ENCODE data around the gene RNASEH2C. TPM values are rescaled to one million over a fixed set of nuclear protein-coding genes. Genes with fewer than 3 reads are reported as not detected.

The RNASEH2C gene
- total RNA-seq, 1 donor from 2014 or later = 44.4 TPM

DNA sequence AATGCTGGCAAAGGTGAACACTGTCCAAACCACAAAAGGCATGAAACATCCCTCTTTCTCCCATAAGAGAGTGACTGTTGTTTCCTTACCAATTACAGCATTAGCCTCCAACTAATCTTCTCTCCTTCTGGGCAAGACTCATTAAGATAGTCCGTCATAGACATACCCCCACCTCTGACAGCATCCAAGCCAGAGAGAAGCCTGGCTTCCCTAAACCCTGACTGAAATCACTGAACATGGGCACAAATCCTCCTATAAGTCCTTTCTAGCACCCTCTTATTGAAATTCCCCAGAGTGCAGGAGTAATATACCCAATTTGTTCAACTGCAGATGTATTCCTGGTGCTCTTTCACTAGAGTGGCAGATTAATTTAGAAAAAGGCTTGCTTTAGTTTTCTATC is 1.7 kb upstream of the RNASEH2C start:
- no peak overlapping the region for H3K4me3 ChIP-seq
- H3K9me3 ChIP-seq = no peaks in the 10 kb centered on the region
- DNase-seq (no peak), ATAC-seq (no peak)
- no peak for TF ChIP-seq CTCF (IDR thresholded peaks at IDR 0.05)
- no peaks in the 10 kb centered on the region for H3K27me3 ChIP-seq (ENCODE audit: low read depth)
- H3K27ac ChIP-seq = no peak overlapping the region
- intact Hi-C loops (cut with DNase I) = no loop called here
- peaks cover 25% of the 10 kb centered on the region for H3K36me3 ChIP-seq
- H3K4me1 ChIP-seq = peaks cover 23% of the 10 kb centered on the region

GRCh38 chr11:65719871-65720210 is 757 bp downstream of the RNASEH2C start:
- Histone ChIP-seq H3K4me1 (peaks cover 23% of the 10 kb centered on the region), H3K36me3 (peaks cover 49% of the 10 kb centered on the region), H3K27me3 (ENCODE audit: low read depth) (no peaks in the 10 kb centered on the region), H3K4me3 (peak overlapping the region; percentile 74), H3K27ac (peak overlapping the region; percentile 79), H3K9me3 (no peaks in the 10 kb centered on the region)
- TF ChIP-seq CTCF (IDR thresholded peaks at IDR 0.05) = no peak
- ATAC-seq (peak; percentile 17 to 37), DNase-seq (peak; percentile 49)
- intact Hi-C loops (cut with DNase I) = no loop called here

- H3K4me3 ChIP-seq = peak overlapping the region; percentile 74
- peaks cover 57% of the 10 kb centered on the region for H3K36me3 ChIP-seq
- peaks cover 23% of the 10 kb centered on the region for H3K4me1 ChIP-seq
- DNase-seq (no peak), ATAC-seq (no peak)
- TF ChIP-seq CTCF (IDR thresholded peaks at IDR 0.05) = no peak
- no peaks in the 10 kb centered on the region for H3K27me3 ChIP-seq (ENCODE audit: low read depth)
- intact Hi-C loops (cut with DNase I) = no loop called here
- no peaks in the 10 kb centered on the region for H3K9me3 ChIP-seq
- H3K27ac ChIP-seq = no peak overlapping the region
Observed at GRCh38 chr11:65718964-65719492, 1.6 kb downstream of the RNASEH2C start.

DNA sequence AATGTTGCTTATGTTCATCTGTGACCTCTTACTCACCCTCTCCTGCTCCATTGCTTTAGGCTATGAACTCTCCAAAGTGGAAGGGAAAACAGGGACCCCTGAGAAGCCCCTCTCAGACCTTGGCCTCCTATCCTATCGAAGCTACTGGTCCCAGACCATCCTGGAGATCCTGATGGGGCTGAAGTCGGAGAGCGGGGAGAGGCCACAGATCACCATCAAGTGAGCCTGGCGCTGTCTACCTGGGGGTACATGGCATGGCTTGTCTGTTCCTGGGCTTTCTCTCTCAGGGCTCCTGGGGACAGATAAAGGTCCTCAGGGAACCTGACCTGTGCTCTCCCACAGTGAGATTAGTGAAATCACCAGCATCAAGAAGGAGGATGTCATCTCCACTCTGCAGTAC is 2.1 kb downstream of the RNASEH2C start:
- Histone ChIP-seq H3K9me3 (no peaks in the 10 kb centered on the region), H3K27me3 (ENCODE audit: low read depth) (no peaks in the 10 kb centered on the region), H3K27ac (no peak overlapping the region), H3K36me3 (peaks cover 62% of the 10 kb centered on the region), H3K4me3 (no peak overlapping the region), H3K4me1 (peaks cover 23% of the 10 kb centered on the region)
- TF ChIP-seq CTCF (IDR thresholded peaks at IDR 0.05) = no peak
- intact Hi-C loops (cut with DNase I) = no loop called here
- DNase-seq (no peak), ATAC-seq (no peak)

DNA sequence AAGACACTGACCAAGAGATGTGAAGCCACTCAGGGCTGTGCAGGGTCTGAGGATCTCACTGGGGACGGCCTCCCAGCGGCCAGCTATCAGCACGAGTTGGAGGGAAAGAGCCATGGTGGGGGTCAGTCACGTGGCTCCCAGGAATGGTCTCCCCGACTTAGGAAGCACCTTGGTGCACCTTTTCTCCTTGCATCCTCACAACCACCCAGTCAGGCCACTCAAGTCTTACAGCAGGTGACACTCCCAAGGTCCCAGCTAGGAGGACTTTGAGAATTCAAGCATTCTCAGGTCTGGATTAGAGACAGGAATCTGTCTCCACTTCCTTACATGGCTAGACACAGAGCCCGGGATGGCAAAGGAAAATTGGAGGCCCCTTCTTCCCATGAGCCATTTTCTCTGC is 2.7 kb downstream of the RNASEH2C start:
- Histone ChIP-seq H3K27ac (no peak overlapping the region), H3K4me1 (peaks cover 28% of the 10 kb centered on the region), H3K36me3 (peaks cover 68% of the 10 kb centered on the region), H3K9me3 (no peaks in the 10 kb centered on the region), H3K27me3 (ENCODE audit: low read depth) (no peaks in the 10 kb centered on the region), H3K4me3 (no peak overlapping the region)
- DNase-seq (no peak), ATAC-seq (no peak)
- TF ChIP-seq CTCF (IDR thresholded peaks at IDR 0.05) = no peak
- intact Hi-C loops (cut with DNase I) = no loop called here

Measured in lower lobe of right lung (tissue), 2 donors.